EH (cell line): Measurements from ENCODE around the gene MAIP1.

ENCODE experiments used
- DNase-seq: peaks from one replicate; pipeline ENCODE4 v3.0.0-alpha.2; 2015; ENCODE audit warnings: low read depth

Gene MAIP1

DNA sequence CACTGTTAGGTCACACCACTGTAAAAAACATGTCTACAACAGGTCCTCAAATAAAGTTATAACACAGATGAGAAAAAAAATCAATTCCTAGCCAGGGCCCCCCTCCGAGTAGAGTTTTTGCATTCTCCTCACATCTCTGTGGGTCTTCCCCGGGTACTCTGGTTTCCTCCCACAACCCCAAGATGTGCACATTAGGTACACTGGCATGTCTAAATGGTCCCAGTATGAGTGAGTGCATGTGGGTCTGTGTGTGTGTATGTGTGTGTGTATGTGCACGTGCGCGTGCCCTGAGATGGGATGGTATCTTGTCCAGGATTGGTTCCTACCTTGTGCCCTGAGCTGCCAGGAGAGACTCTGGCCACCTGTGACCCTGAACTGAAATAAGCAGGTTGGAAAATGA is 5.0 kb upstream of the MAIP1 start:
- no peak for DNase-seq

DNA sequence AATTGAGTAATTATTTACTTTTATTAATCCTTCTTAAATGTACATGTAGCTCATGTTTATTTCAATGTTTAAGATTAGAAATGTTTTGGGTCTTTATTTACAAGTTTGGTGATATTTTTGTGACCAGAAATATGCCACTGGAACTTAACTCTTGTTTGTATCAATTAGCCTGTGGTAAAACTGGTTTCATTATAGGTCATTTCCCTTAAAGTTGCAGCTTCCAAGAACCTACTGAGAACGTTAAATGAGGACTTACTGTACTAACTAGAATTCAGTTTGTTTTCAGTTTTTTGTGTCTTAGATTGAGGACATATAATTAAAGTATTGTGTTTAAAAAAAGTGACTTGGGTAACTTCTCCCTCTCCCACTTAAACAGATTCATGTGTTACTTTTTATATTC is 4.4 kb upstream of the MAIP1 start:
- no peak for DNase-seq

DNA sequence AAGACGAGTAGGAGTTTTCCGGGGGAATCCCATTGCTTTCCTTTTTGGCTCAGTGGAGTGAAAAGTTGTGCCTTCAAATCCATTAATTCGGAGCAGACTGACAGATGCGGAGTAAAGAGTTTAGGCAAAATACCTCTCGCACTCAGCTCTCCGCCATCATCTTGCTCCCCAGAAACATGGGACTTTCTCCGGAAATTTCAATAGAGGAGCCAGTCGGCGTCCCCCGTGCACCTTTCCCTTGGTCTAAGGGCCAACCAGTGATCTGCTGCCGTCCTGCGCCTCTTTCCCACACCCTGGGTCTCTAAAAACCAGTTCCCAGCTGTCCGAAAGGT is 409 bp upstream of the MAIP1 start:
- no peak for DNase-seq

DNA sequence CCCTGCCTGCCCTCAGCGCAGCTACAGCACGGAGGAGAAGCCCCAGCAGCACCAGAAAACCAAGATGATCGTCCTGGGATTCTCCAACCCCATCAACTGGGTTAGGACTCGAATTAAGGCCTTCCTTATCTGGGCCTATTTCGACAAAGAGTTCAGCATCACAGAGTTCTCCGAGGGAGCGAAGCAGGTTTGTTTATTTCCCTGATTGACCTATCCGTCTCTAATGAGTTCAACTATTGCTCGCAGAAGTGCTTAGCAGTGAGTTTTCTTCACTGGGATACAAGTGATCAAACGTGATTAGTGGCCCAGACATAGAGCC is 639 bp downstream of the MAIP1 start:
- no peak for DNase-seq

DNA sequence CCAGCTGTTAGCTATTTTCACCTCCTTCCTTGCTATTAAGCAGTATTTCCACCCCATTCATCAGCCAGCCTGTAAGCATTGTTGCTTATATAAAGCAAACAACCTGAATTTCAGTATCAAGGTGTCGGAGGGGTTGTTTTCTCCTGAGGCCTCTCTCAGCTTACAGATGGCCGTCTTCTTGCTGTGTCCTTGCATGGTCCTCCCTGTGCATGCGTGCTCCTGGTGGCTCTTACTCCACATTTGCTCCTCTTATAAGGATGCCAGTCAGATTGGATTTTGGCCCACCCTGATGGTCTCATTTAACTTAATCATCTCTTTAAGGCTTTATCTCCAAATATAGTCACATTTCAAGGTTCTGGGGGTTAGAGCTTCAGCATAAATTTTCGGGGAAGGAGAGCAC is 2.6 kb downstream of the MAIP1 start:
- DNase-seq = no peak

DNA sequence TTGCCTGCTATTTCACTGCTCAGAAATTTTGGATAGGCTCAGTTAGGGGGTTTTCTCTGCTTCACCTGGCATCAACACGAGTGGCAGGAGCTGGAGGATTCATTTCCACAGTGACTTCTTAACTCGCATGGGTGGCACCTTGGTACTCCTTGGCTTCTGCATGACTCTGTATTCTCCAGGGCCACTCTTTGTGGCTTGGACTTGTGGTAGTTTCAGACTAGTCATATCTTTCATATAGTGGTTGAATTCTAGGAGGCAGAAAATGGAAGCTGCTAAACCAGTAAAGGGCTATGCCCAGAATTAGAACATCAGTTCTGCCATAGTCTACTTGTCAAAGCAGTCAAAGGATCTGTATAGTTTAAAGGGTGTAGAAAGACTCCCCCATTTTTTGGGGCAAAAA is 6.8 kb downstream of the MAIP1 start:
- no peak for DNase-seq

DNA sequence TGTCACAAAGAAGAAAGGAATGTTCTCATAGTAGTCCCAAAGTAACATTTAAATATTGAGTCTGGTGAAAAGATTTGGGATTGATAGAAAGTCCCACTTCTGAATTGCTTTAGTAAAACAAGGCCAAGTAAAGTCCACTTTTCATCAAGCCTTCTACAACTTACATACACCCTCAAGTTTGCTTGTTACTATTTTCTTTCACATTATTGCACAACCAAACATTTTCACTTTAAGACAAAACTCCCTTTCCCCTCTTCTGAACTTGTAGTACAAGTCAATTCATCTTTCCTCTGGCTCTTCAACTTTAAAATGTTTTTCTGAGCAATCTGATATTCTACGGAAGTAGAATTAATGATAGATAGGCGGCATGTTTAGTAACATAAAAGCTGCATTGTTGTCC is 11.0 kb downstream of the MAIP1 start:
- DNase-seq = no peak

DNA sequence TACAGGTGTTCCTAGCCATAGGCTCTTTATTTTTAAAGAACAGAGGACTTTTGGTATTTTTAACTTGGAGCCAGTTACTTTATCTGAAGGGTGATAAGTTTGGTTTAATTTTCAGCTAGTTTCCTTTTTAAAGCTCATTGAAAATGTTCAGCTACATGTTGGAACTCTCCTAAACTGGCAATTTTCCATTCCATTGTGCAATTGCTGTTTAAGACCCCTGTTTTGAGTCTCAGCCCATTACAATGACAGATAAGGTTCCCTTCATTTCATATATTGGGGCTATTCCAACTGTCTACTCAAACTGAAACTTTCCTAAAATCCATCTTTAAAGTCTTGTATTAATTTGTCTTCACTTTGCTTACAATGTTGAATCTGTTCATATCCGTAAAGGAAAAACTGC is 11.6 kb downstream of the MAIP1 start:
- DNase-seq = no peak

DNA sequence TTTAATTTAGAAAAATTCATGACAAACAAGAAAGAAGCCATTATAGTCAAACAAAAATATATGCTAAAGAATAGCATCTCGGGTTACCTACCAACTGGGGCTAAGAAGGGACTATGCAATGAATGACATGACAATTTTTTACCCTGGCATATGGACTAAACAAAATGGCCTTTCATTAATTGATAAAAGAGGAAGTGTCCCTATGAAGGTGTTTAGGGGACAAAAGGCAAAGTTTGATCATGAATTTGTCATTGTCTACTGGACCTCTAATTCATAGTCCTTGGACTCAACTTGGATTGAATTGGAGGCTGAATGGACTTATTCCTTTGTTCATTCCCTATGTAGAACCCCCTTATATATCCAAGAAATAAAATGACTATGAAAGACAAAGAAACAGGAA is 12.7 kb downstream of the MAIP1 start:
- DNase-seq = no peak

DNA sequence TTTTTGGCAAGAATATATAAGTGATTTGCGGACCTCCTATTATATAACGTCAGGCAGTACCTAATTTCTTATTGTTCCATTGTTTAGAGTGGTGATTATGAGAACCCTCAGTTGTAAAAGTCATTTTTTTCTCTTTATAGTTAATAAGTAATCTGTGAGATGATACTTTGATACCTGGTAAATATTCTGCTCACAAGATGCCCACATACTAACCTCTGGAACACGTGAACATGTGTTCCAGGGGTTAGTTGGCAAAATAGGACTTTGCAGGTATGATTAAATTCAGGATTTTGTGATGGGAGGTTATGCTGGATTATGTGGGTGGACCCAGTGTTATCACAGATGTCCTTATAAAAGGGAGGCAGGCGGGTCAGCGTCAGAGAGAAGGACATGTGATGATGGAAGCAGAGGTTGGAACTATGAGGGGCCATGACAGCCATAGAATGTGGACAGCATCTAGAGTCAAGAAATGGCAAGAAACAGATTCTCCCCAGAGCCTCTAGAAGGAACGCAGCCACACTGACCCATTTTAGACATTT is 16.8 kb downstream of the MAIP1 start:
- DNase-seq = no peak

DNA sequence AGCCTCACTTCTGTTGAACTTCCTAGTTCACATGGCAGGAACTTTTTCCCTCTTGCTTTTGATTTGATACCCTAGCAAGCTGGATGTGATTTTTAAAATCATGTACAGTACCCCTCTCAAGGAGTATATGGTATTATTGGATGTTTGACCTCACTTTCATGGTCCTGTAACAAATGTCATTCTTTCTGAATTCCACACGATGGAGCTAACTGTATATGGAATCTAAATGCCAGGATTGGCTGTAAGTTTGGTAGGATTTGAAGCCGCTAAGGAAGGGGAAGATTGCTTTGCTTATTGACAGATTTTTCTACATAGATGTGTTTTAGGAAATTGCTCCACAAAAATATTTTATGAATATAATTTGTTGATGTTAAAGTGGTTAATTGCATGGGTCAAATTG is 18.3 kb downstream of the MAIP1 start:
- DNase-seq = peak; percentile 62

DNA sequence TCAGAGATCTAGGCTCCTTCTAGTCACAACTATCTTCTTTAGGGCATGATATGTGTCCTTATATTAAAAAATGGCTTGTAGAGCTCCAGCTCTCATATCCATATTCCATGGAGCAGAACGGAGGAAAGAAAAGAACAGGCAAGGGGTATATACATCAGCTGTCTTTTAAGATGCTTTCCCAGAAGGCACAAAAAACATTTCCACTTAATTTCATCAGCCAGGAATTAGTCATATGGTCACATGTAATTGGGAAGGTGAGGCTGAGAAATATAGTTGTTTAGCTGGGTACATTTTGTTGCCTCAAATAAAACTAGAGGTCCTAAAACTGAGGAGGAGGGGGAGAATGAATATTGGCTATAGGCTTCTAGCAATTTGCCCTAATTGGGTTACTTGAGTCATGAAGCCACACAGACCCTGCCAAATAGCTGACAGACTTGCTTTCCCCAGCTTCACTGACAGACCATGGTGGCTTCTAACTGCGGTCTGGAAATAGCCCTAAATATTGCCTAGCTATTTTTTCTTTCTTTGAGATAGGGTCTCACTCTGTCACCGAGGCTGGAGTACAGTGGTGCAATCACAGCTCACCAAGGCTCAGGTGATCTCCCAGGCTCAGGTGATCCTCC is 20.0 kb downstream of the MAIP1 start:
- peak; percentile 44 for DNase-seq

DNA sequence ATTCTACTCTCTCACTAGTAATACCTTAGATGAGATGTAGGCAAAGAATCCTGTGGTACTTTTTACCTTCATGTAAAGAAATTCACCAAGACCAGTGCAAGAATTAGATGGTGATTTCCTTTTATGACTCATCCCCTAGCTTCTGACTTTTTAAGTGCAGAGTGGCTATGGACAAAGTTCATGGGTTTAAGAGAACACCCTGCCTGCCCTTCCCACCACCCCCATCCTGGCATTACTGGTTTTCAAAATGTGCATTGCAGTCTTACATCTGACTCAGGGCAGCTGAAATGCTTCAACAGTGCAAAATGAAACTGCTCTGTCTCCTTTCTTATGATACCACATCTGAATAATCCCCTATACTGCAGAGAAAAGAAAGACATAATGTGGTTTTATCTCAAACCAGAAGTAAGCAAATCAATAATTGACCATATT is 22.6 kb downstream of the MAIP1 start:
- peak; percentile 76 for DNase-seq

DNA sequence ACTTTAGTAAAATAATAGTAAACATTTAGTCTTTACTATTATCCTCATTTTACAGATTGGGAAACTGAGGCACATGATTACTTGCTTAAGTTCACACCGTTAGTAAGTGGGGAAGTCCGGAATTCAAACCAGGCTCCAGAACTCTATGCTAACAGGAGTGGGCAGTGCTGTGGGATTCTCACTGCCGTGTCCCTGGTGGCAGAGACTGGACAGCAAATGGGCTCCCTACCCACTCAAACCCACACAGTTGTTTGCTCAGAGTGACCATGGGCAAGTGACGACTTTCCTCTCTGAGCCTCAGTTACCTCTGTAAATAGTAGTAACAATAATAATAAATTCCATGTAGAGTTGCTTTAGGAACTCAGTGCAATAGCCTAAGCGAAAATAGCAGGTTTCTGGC is 24.0 kb downstream of the MAIP1 start:
- no peak for DNase-seq

DNA sequence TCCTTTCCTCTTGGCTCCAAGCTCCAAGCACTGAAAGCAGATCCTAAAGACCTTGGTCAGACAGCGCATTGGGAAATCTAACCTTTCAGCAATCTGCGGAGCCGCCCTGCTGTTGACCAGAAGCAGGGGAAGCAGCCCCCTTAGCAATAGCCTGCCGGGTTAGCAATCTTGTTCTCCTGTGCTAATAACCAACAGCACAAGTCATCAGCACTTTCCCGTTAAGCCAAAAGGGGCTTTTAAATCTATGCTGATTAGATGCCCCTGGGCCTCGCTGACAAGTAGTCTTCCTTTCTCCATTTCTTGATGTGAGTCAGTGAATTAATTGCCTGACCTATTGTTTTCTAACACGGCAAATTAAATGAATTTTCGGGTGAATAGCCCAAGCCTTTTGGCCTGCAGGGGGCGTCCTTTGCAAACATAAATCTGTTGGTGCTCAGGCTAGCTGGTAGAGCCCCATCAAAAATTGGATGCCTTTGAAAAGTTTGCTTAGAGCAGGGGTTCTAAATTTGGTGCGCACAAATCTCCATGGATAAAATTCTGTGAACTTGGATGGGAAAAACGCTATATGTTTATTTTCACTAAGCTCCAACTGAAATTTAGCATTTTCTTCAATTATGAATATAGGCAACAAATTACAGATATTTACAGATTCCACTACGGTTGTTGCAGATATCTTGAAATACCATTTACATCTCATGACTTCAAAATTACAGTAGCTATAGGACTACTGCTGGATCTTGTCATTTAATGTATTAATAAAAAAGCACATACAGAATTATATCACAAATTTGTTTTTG is 24.6 kb downstream of the MAIP1 start:
- peak; percentile 77 for DNase-seq

DNA sequence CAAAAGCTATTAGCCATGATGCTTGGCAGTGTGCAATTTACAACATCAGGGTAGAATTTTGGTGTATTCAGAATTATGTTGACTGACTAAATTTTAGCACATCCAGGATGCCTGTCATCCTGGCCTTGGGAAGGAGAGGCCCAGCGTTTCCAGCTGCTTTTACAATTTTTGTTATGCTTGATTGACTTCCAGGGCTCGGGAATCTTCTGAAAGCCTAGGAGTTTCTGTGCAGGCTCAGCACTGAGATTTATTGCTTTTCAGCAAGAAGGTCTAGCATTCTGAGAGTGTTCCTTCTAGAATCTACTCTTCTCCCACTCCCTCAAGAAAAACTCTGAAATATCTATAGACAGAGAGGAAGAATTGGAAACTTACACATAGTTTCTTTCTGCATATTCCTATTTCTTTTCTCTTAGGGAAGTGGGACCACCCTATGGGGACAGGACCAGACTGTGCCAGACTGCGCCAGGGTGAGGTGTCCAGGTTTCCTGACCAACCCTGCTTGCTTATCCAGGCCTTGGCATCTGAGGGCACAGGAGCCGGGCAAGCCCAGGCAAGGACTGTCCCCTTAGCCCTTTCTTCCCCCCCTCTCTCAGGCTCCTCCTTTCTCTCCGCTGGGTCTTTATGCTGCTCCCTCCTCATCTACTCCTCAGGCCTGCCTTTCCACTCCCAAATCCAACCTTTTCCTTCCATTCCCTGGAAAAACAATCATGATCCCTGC is 26.9 kb downstream of the MAIP1 start:
- no peak for DNase-seq

DNA sequence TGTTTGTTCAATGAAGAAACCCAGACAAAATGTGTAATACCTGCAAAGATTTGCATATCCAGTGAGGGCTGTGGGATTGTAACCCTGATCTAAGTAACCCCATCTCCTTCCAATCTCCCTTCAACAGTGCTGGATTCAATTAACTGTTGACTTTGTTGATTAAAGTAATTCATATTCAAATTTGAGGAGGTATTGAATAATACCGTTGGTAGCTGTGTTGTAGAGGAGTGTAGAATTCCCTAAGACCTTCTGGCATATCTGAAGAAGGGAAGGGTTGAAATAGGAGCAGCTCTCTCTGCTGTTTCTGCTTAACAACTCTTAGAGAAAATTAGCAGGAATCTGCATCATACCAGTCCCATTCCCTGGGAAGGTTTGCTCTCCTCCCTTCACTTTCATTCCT is 28.2 kb downstream of the MAIP1 start:
- DNase-seq = no peak

DNA sequence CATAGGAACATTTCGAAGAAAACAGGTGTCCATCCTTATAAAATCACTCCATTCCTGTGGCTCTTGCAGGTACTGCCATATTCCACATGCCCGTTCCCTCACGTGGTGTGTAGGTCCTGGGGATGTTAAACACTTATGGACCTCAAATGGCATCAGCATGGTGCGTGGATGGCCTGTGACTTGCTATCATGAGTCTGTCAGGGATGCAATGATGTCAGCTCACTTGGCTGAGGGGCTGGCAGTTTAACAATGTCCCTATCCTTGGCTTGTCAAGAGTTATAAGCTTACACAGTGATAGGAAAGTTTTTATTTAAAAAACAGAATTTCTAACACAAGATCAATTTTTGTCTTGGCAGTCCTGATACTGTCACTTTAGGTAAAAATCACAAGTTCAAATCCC is 28.8 kb downstream of the MAIP1 start:
- no peak for DNase-seq

DNA sequence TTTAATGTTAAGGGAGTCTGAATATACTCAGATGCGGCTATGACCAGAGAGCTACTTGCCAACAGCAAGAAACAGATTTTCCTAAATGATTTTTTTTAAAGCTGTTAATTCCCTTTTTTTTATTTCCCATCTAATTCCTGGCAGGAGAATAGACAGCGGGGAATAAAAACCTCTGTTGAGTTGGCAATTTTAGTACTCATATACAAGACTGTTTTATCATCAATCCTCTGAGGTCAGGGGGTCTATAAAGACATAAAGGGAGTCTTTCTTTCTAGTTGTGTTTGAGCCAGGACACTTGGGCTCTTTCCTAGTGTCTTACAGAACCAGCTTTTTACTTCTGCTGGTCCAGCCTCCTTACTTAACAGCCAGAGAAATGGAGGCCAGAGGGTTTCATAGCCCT is 29.4 kb downstream of the MAIP1 start:
- no peak for DNase-seq

DNA sequence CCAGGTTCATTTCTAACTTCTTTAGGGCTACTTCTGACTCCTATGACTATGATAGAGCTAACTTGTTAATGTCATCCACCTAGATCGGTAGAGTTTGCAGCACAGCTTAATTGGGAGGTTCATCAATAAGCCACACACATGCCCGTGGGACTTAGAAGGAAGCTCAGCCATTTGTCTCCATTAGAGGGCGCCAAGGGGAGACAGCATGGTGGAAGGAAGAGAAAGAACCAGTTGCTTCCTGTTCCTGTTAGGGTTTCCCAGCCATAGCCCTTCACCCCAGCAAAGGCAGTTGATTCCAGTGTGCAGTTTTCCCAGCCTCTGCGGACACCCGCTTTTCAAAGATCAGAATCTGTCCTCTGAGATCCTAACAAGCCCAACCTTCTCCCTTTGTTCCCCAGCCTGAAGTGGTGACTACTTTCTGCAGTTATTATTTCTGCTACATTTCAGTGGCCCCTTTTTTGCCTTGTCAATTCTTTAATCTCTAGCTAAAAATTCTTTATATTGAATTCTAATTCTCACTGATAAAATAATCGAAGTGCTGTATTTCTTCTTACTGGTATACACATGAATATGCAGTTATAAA is 30.3 kb downstream of the MAIP1 start:
- DNase-seq = peak; percentile 78

DNA sequence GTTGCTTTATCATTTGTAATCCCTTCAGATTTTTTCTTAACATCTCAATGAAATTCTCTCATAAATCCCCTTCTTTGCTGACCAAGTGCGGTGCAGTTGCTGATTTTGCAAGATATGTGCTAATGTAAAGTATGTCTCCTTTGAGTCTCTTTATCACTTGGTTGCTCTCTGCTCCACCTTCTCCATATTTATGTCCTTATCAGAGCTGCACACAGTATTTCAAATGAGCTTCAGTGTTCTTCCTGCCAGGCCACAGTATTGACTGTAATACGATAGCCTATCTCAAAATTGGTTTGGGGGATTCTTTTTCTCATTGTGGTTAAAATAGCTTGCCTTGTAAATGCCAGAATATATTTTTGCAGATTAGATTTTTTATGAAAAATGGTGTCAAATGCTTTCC is 32.2 kb downstream of the MAIP1 start:
- DNase-seq = no peak

DNA sequence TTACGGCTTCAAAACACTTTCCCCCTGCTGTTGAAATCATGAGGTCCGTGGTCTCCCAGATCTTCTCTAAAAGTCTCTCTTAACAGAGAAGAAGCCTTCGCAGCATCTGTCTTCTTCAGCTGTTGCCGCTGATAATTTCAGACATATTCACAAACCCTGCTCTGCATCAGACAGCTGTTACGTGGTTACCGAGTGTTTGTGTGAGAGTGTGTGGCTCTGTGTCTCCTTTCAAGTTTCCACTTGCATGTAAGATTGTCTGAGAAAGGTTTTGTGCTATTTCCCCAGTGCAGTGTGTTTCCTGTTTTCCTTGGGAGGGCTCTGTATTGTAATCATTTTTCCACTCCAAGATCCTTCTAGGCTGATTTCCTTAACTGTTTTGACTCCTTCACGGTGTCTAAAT is 32.8 kb downstream of the MAIP1 start:
- peak; percentile 29 for DNase-seq

DNA sequence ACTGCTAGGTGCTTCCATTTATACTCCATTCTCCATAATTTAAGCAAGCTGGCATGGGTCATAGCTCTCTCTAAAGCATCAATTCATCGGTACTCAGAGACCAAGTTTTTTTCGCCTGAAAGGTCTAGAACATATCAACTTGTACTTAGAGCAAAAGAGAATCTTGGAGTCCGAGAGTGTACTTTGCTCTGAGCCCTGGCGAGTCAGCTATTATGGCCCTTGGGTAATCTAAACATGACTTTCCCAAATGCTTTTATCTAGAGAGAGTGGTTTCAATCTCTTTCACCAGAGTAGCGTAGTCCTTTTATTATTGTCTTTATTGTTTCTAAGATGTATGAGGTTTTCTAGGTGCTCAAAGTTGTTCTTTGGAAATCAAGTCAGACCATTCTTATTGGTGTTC is 34.4 kb downstream of the MAIP1 start:
- DNase-seq = no peak
